Activated CD8-positive, alpha-beta memory T cell treated with anti-CD3 and anti-CD28 coated beads, Interleukin-2, amount 50 U/mL, for 4 hours (primary cell): ENCODE data around the gene MYPOP.
"Not testable (repeated sequence)": the region's sequence is repeated elsewhere in the genome, so short reads cannot be mapped to it uniquely, and the experiment has no call there.

Source experiments
- DNase-seq: peaks from one replicate; pipeline ENCODE4 v3.0.0-alpha.2; 2020

MYPOP gene

GRCh38 chr19:45905011-45905410 lies 2.6 kb upstream of the MYPOP start:
- no peak for DNase-seq

DNA sequence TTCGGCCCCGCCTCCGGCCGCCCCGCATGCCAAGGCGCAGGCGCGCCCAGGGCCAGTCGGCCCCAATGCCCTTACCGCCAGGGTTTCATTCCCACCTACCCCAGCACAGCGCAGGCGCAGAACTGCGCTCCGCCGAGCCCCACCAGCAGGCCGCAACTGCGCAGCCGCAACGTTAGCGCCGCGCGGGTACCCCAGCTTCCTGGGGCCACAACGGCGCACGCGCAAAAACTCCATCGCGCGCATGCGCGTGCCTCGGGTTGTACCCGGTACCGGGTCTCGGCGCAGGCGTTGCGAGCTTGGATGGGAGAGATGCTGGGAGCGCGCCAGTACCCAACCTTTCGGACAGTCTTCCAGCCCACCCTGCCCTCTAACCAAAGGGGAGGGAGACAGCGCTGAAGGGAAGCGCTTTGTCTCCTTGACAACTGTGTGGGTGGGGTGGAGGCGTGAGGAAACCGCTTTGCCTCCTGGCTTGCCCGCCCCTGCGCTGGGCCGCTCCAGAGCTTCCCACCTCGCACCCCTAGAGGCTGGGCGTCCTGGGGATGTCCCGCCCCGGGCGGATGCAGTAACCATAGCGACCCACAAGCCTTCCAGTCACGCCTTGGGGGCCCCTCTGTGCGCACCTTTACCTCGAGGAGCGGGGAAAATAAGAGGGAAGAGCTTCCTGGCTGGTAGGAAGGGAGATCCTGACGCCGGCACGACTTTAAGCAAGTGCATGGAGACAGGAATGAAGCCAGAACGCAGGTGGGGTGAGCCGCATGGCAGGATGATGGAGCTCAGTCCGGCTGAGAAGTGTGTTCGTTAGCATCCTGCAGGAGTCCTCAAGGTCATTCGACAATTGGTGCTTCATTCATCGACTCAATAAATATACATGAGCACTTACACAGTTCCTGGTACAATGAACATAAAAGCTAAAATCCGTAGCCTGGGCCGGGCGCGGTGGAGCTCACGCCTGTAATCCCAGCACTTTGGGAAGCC lies 525 bp upstream of the MYPOP start:
- DNase-seq: peak; percentile 99

GRCh38 chr19:45901432-45901911 lies 941 bp downstream of the MYPOP start:
- peak; percentile 45 for DNase-seq

- no peak for DNase-seq
Measured at GRCh38 chr19:45900738-45901431, 1.5 kb downstream of the MYPOP start.

DNA sequence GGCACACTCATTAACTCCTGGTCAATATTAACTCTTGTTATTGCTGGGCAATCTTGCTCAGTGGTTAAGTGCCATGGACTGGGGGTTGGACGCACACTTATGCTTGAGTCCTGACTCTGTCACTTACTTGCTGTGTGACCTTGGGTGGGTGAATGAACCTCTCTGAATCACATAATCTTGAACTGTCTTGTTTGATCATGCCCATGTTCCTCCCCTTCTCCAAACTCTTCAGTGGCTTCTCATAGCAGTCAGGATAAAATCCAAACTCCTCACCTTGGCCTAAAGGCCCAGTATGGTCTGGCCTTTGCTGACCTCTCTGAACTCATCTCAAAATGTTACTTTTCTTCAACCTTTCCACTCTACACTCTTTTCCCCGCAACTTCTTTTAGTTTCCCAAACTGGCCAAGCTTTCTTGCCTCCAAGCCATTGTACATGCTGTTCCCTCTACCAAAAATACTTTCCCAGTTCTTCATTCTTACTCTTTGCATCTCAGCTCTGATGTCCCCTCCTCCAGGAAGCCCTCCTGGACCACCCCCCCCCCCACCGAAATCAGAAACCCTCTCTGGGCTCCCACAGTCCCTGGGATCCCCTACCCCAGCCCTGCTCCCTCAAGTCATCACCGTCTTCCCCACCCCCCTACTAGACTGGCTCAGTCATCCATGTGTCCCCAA lies 2.4 kb downstream of the MYPOP start:
- no peak for DNase-seq

- DNase-seq: no peak
Measured at GRCh38 chr19:45899253-45899652, 3.2 kb downstream of the MYPOP start.

DNA sequence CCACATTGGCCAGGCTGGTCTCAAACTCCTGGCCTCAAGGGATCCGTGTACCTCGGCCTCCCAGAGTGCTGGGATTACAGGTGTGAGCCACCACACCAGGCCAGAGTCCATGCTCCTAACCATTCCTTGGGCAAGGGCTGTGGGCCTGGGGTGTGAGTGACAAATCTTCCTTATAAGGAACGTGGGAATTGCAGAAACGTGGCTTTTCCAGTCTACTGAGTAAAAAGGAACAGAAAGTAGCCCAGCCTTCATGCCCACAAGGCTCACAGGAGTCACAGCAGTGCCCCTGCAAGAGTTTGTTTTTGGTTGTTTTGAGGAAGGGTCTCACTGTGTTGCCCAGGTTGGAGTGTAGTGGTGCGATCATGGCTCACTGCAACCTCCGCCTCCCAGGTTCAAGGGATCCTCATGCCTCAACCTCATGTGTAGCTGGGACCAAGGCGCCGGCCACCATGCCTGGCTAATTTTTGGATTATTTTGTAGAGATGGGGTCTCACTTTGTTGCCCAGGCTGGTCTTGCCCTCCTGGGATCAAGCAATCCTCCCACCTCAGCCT lies 5.1 kb downstream of the MYPOP start:
- no peak for DNase-seq

DNA sequence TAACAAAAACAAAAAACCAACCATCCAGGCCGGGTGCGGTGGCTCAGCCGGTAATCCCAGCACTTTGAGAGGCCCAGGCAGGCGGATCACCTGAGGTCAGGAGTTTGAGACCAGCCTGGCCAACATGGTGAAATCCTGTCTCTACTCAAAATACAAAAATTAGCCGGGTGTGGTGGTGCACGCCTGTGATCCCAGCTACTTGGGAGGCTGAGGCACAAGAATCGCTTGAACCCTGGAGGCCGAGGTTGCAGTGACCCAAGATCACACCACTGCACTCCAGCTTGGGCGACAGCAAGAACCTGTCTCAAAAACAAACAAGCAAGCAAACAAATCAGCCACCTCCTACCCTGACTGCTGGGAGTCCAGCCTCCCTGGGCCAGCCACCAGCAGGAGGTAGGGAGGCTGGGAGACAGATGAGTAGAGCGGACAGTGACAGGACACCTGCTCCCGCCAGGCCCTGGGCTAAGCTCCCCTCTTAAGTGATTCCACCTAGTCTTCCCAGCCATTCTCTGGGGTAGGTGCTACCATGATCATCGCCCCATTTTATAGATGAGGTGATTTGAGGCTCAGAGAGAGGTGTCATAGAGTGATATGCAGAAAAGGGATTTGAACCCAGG lies 6.3 kb downstream of the MYPOP start:
- DNase-seq: not testable (repeated sequence)

- DNase-seq: no peak
Measured at GRCh38 chr19:45895519-45895972, 6.9 kb downstream of the MYPOP start.

DNA sequence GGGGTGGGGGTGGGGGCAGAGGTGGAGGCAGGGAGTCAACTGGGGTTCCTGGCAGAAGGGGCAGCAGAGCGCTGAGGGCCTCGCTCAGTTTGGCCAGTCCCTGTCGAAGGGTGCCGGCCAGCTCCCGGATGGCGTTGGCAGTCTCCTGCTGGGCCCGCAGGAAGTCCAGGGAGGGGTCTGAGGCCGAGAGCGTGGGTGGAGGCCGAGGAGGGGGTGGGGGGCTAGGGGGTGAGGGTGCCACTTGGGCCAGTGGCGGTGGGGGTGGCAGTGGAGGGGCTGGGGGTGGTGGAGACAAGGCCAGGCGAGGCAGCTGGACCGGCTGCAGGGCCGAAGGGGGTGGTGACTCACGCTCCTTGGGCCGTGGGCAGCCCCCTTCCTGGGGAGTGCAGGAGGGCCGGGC lies 11.5 kb downstream of the MYPOP start:
- DNase-seq: no peak

GRCh38 chr19:45889210-45889885 lies 13.1 kb downstream of the MYPOP start:
- no peak for DNase-seq

DNA sequence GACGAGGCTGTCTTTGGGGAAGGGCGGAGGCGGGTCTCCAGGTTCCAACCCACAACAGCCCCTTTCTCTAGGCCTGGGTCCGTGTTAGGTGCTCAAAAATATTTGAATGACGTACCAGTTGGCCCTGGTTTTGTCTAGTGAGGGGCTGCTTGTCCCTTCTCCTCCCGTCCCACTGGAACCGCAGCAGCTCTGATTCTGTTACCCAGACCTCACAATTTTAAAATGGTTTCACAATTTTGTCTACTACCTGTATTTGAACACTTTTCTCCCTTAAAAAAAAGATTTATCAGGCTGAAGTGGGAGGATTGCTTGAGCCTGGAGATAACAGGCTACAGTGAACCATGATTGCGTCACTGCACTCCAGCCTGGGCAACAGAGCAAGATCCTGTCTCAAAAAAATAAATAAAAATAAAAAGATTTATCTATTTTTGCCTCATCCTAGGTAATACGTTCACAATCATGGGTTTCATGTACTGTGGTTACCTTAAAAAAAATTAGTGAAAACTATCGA lies 15.2 kb downstream of the MYPOP start:
- no peak for DNase-seq

- DNase-seq: peak; percentile 88
Measured at GRCh38 chr19:45886427-45887199, 15.8 kb downstream of the MYPOP start.

- peak; percentile 88 for DNase-seq
Measured at GRCh38 chr19:45885556-45886426, 16.6 kb downstream of the MYPOP start, which contains the start of gene IRF2BP1. Gene IRF2BP1 (minus strand): TSS chr19:45886141. CDS start chr19:45885774, 367 bp downstream.

DNA sequence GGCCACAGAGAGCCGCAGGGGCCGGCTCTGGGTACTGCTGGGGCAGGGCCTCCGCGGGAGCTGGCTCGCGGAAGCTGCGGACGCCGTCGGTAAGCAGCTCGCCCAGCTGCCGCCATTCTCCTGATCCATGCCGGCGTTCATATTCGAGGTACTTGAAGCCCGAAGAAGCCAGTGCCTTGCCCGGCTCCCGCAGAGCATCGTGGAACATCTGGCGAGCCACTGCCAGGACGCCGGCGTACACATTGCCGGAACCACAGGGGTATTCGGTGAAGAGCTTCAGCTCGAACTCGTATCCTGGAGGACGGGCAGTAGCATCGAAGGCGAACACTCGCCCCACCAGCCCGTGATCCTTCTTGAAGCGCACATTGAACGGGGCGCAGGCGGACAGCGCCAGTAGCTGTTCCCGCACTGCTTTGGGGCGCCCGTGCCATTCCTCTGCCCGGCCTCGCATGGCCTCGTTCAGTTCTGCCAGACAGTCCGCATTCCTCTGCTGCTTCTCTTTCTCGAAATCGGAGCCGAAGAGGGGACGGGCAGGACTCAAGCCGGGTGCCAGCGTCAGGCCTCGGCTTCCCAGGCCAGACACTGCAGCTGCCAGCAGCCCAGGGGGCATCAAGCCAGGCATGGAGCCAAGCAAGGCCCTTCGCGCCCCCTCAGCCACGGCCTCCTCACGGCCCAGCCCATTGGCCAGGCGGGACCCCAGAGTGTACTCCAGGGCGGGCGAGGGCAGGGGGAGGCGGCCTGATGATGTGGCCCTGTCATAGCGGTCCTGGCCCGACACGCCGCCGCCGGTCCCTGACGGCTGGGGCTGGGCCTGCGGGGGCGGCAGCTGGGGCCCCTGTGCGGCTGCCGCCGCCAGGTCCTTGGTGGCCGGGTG lies 17.5 kb downstream of the MYPOP start:
- DNase-seq: peak; percentile 24

GRCh38 chr19:45883881-45884681 lies 18.3 kb downstream of the MYPOP start:
- DNase-seq: no peak

DNA sequence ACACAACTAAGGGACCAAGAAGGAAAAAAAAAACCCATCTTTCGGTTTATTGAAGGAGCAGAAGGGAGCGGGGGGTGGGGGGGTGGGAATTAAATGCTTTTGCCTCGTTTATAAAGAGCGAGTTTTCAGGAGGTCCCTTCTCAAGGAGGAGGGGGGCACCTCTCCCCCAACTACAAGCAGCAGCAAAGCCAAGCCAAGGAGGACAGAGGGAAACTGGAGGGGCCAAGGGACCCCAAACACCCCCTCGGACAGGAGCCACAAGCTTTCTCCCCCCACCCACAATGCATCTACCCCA lies 18.9 kb downstream of the MYPOP start:
- DNase-seq: no peak
